DOHH2 (cell line): ENCODE data around the gene SMYD5.
"Not testable (repeated sequence)": the region's sequence is repeated elsewhere in the genome, so short reads cannot be mapped to it uniquely, and the experiment has no call there.

Experiments used
- H3F3A ChIP-seq: fragments of 200-600 bp; sonication (generic), shearing (Covaris generic); 2 replicates; pipeline ENCODE4 v1.6.0; 2016; ENCODE audit warnings: antibody characterized with exemption, mild to moderate bottlenecking; ENCODE audit not compliant: control insufficient read depth, insufficient read depth
- H3K27ac ChIP-seq: fragments of 200-600 bp; sonication (generic); 2 replicates; pipeline ENCODE4 v1.5.1; 2014; ENCODE audit warnings: low read depth, mild to moderate bottlenecking, low read length, moderate library complexity
- H3K27me3 ChIP-seq: fragments of 200-600 bp; sonication (generic); 2 replicates; pipeline ENCODE4 v1.6.1; 2014; ENCODE audit warnings: mild to moderate bottlenecking, low read length, mixed read lengths; ENCODE audit not compliant: control insufficient read depth
- H3K36me3 ChIP-seq: fragments of 200-600 bp; sonication (generic); 2 replicates; pipeline ENCODE4 v1.6.1; 2014; ENCODE audit warnings: mild to moderate bottlenecking, low read length, moderate library complexity, mixed read lengths; ENCODE audit not compliant: control insufficient read depth
- H3K4me1 ChIP-seq: fragments of 200-600 bp; sonication (generic); 2 replicates; pipeline ENCODE4 v1.6.1; 2014; ENCODE audit warnings: mild to moderate bottlenecking, low read length, mixed read lengths; ENCODE audit not compliant: control insufficient read depth
- H3K4me2 ChIP-seq: fragments of 200-600 bp; sonication (generic); 2 replicates; pipeline ENCODE4 v1.6.0; 2014; ENCODE audit warnings: mild to moderate bottlenecking, low read length, moderate library complexity
- H3K4me3 ChIP-seq: fragments of 200-600 bp; sonication (generic); 2 replicates; pipeline ENCODE4 v1.5.1; 2014; ENCODE audit warnings: mild to moderate bottlenecking, low read length, mixed read lengths
- H3K79me2 ChIP-seq: fragments of 200-600 bp; sonication (generic); 2 replicates; pipeline ENCODE4 v1.6.1; 2014; ENCODE audit warnings: mild to moderate bottlenecking, low read length, mixed read lengths; ENCODE audit not compliant: control insufficient read depth
- H3K9me2 ChIP-seq: fragments of 200-600 bp; sonication (generic); replicated peaks from 2 replicates; pipeline ENCODE4 v1.6.1; 2014; ENCODE audit warnings: mild to moderate bottlenecking, low read length, mixed read lengths; ENCODE audit not compliant: control insufficient read depth
- H3K9me3 ChIP-seq: fragments of 200-600 bp; sonication (generic); 2 replicates; pipeline ENCODE4 v1.6.1; 2014; ENCODE audit warnings: antibody characterized with exemption, low read length, mixed read lengths; ENCODE audit not compliant: control insufficient read depth, insufficient read depth
- H4K20me1 ChIP-seq: fragments of 200-600 bp; sonication (generic); 2 replicates; pipeline ENCODE4 v1.6.0; 2014; ENCODE audit warnings: low read depth, mild to moderate bottlenecking, antibody characterized with exemption, low read length, moderate library complexity; ENCODE audit not compliant: control insufficient read depth, insufficient read depth
- EZH2phosphoT487 ChIP-seq: fragments of 200-600 bp; sonication (generic); IDR thresholded peaks from 2 replicates; pipeline ENCODE4 v1.6.1; 2017; ENCODE audit warnings: borderline replicate concordance, mild to moderate bottlenecking, antibody characterized with exemption, low read length, moderate library complexity, mixed read lengths
- TF ChIP-seq, protein P1 (sequence below): fragments of 200-600 bp; sonication (generic); IDR thresholded peaks from one replicate; pipeline ENCODE4 v1.5.1; 2014; ENCODE audit warnings: antibody characterized with exemption, mild to moderate bottlenecking, low read depth, low read length; ENCODE audit not compliant: poor library complexity, severe bottlenecking

The SMYD5 gene

DNA sequence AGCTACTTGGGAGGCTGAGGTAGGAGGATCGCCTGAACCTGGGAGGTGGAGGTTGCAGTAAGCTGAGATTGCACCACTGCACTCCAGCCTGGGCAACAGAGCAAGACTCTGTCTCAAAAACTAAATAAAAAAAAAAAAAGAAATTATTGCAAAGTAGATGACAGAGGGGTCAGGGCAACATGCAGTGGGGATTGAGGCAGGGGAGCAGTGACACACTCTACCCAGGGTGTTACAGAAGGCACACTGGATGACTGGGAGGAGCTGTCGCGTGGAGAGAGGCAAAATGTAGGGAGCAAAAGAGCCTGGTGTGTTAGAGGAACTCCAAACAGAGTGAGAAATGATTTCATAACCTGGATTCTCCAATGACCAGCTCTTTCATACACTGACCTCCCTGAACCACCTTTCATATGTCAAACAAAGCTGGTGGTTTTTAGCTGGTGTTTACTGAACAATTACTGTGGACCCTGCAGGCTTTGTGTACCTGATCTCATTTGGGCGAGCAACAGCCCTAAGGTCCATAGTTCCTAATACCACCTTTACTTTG lies 48.1 kb downstream of the SMYD5 start:
- peaks cover 14% of the 10 kb centered on the region for H3K4me1 ChIP-seq
- H3K9me2 ChIP-seq, result no peaks in the 10 kb centered on the region
- H3K4me2 ChIP-seq, result no peak overlapping the region
- H3F3A ChIP-seq, result no peaks in the 10 kb centered on the region
- peaks cover 85% of the 10 kb centered on the region for H3K36me3 ChIP-seq
- peaks cover 11% of the 10 kb centered on the region for H3K79me2 ChIP-seq
- H3K4me3 ChIP-seq, result no peak overlapping the region
- no peak for TF ChIP-seq EZH2phosphoT487
- TF ChIP-seq, protein P1, sequence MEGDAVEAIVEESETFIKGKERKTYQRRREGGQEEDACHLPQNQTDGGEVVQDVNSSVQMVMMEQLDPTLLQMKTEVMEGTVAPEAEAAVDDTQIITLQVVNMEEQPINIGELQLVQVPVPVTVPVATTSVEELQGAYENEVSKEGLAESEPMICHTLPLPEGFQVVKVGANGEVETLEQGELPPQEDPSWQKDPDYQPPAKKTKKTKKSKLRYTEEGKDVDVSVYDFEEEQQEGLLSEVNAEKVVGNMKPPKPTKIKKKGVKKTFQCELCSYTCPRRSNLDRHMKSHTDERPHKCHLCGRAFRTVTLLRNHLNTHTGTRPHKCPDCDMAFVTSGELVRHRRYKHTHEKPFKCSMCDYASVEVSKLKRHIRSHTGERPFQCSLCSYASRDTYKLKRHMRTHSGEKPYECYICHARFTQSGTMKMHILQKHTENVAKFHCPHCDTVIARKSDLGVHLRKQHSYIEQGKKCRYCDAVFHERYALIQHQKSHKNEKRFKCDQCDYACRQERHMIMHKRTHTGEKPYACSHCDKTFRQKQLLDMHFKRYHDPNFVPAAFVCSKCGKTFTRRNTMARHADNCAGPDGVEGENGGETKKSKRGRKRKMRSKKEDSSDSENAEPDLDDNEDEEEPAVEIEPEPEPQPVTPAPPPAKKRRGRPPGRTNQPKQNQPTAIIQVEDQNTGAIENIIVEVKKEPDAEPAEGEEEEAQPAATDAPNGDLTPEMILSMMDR, result no peak
- H3K27ac ChIP-seq, result no peak overlapping the region
- no peaks in the 10 kb centered on the region for H3K27me3 ChIP-seq
- no peaks in the 10 kb centered on the region for H3K9me3 ChIP-seq
- H4K20me1 ChIP-seq, result 0 out of 2 replicates have a peak, but pooled peaks cover 2% of the 10 kb centered on the region

DNA sequence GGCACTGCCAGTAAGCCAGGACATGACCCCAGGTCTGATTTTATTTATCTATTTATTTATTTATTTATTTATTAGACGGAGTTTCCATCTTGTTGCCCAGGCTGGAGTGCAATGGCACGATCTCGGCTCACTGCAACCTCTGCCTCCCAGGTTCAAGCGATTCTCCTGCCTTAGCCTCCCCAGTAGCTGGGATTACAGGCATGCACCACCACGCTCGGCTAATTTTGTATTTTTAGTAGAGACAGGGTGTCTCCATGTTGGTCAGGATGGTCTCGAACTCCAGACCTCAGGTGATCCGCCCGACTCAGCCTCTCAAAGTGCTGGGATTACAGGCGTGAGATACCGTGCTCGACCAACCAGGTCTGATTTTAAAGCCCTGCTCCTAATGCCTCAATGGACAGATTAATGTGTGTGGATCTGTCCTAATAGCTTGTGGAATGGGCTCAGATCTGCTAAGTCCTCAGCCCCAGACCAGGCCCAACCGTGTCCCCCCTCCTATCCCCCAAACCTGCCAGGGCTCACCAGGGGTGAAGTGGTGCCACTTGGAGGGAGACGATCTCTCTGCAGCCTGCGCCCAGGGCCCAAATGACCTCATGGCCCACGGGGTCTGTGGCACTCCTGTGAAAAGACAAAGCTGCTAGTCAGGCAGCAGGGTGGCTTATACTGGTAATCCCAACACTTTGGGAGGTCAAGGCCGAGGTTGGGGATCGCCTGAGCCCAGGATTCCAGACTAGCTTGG lies 48.8 kb downstream of the SMYD5 start:
- not testable (repeated sequence) for H3K4me3 ChIP-seq, H3K9me2 ChIP-seq, H3K27ac ChIP-seq, H3K4me2 ChIP-seq, H4K20me1 ChIP-seq, H3K27me3 ChIP-seq, H3K9me3 ChIP-seq, H3F3A ChIP-seq
- peaks cover 18% of the 10 kb centered on the region for H3K79me2 ChIP-seq
- H3K4me1 ChIP-seq, result peaks cover 11% of the 10 kb centered on the region
- peaks cover 87% of the 10 kb centered on the region for H3K36me3 ChIP-seq

GRCh38 chr2:73263540-73264331 lies 49.7 kb downstream of the SMYD5 start:
- H3K36me3 ChIP-seq, result peaks cover 87% of the 10 kb centered on the region

More at GRCh38 chr2:73263540-73264331, 49.7 kb downstream of the SMYD5 start:
- H3K4me2 ChIP-seq, result no peak overlapping the region
- no peak overlapping the region for H3K27ac ChIP-seq
- no peaks in the 10 kb centered on the region for H3K9me2 ChIP-seq
- peaks cover 7% of the 10 kb centered on the region; the same call in 1 of the 2 replicates for H4K20me1 ChIP-seq
- H3F3A ChIP-seq, result no peaks in the 10 kb centered on the region; the same call in 1 of the 2 replicates
- H3K79me2 ChIP-seq, result peaks cover 26% of the 10 kb centered on the region
- peaks cover 2% of the 10 kb centered on the region; the same call in 1 of the 2 replicates for H3K4me1 ChIP-seq
- TF ChIP-seq EZH2phosphoT487, result no peak
- TF ChIP-seq, protein P1, result no peak
- H3K27me3 ChIP-seq, result no peaks in the 10 kb centered on the region
- no peaks in the 10 kb centered on the region for H3K9me3 ChIP-seq
- no peak overlapping the region for H3K4me3 ChIP-seq
